RWPE1 (cell line): ENCODE data around the gene SPEF2.
"Not testable (repeated sequence)": the region's sequence is repeated elsewhere in the genome, so short reads cannot be mapped to it uniquely, and the experiment has no call there.

Experiments used
- CTCF ChIA-PET: fragments of 350-600 bp; sonication (Branson Sonifier 250); formaldehyde crosslinking; extraction: SDS; loops from one replicate; lab custom pipeline; 2021; lab: Yijun Ruan, JAX
- POLR2A ChIA-PET: fragments of 400-600 bp; formaldehyde crosslinking; extraction: SDS; loops from one replicate; lab custom pipeline; 2020; ENCODE audit warnings: antibody characterized with exemption; ENCODE audit not compliant: low non-redundant PET; lab: Yijun Ruan, JAX
- DNase-seq: peaks from one replicate; pipeline ENCODE4 v3.0.0; 2012; ENCODE audit warnings: low spot score
- H3K27ac ChIP-seq: fragments of 450-650 bp; 2 replicates; pipeline ENCODE4 v1.5.1; 2017
- CTCF ChIP-seq: fragments of 450-650 bp; conservative IDR thresholded peaks from 2 replicates; pipeline ENCODE4 v1.5.1; 2017; ENCODE audit warnings: low read depth, mild to moderate bottlenecking

Gene SPEF2

GRCh38 chr5:35664584-35664983 is 46.9 kb downstream of the SPEF2 start:
- no peak for TF ChIP-seq CTCF
- POLR2A ChIA-PET, result no interaction called here
- DNase-seq, result no peak
- CTCF ChIA-PET, result no interaction called here
- H3K27ac ChIP-seq, result no peak overlapping the region

GRCh38 chr5:35665096-35665495 is 47.4 kb downstream of the SPEF2 start:
- DNase-seq, result no peak
- H3K27ac ChIP-seq, result no peak overlapping the region
- POLR2A ChIA-PET, result no interaction called here
- CTCF ChIA-PET, result interaction anchor here (1.0 kb wide), 1 partner anchor 14 kb away, joined by 5 read pairs; no protein-coding TSS in a partner anchor
- no peak for TF ChIP-seq CTCF

- no peak for DNase-seq
- POLR2A ChIA-PET, result no interaction called here
- H3K27ac ChIP-seq, result no peak overlapping the region
- CTCF ChIA-PET, result no interaction called here
- no peak for TF ChIP-seq CTCF
Measured at GRCh38 chr5:35668319-35668718, 50.7 kb downstream of the SPEF2 start.

DNA sequence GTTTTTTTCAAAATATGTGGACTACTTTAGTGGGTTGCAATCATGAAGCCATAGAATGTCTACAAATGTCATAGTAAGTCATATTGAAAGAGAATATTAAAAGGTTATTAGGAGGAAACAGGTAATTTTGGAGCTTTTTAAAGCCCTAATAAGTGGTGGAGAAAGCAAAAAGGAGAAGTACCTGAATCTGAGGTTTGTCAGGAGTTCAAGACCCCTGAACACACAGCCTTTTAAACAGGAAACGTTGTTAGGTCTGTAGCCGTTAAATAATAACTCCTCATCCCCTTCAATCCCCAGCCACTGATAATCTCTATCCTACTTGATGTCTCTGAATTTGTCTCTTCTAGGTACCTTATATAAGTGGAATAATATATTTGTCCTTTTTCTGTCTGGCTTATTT is 51.1 kb downstream of the SPEF2 start:
- H3K27ac ChIP-seq, result no peak overlapping the region
- ChIA-PET POLR2A (no interaction called here), CTCF (no interaction called here)
- no peak for DNase-seq
- TF ChIP-seq CTCF, result no peak

GRCh38 chr5:35671541-35672295 is 54.1 kb downstream of the SPEF2 start:
- no peak for TF ChIP-seq CTCF
- ChIA-PET CTCF (no interaction called here), POLR2A (no interaction called here)
- H3K27ac ChIP-seq, result no peak overlapping the region
- DNase-seq, result no peak

- POLR2A ChIA-PET, CTCF ChIA-PET, DNase-seq, H3K27ac ChIP-seq: not testable (repeated sequence)
Measured at GRCh38 chr5:35672296-35672655, 54.6 kb downstream of the SPEF2 start.

DNA sequence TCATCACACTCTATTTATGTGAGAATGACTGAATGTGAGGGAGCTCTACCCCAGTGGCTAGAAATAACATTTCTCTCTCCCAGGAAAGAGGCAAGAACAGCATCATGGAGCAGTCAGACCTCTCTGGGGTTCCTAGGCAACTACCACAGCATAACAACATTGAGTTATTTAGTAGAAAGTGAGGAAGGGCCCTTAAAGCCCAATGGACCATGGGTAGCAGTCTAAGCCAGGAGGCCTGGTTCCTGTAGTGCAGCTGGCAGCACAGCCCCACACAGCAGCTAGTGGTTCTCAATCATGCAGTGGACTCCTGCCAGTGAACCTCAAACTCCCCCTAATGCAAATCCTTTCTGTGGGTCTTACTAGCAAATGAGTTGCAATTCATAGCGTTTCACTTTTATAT is 55.3 kb downstream of the SPEF2 start:
- no peak overlapping the region for H3K27ac ChIP-seq
- ChIA-PET POLR2A (no interaction called here), CTCF (interaction anchor here (0.7 to 1.1 kb wide), 2 partner anchors 22 to 1088 kb away, joined by 3 read pairs; no protein-coding TSS in a partner anchor)
- no peak for TF ChIP-seq CTCF
- DNase-seq, result no peak
